ENCODE results near the gene TBX10.
"Not testable (repeated sequence)": the region's sequence is repeated elsewhere in the genome, so short reads cannot be mapped to it uniquely, and the experiment has no call there.

TBX10 gene

DNA sequence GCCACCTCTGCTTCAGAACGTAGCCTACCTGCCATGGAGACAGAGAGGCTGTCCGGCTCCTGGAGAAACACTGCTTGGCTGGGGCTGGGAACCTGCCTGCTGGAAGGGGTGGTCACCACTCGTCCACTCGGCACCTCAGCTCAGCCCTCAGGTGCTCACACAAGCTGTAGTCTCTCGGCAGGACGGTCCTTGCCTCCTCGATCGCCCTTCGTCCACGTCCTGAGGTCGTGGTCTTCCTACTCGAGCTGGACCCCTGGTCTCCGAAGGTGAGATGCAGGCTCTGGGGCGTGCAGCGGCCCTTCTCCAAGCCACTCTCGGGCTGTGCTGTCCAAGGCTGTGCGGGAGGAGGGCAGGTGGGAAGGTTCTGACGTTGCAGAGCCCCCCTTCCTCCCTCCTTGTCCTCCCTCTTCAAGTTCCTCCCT is at the start of gene TBX10:
Gene TBX10 (minus strand): TSS at position 326 of the 422 bp plus-strand sequence. CDS start 291 bp downstream, at position 35.
- DNase-seq (ENCODE audit: low read depth): no peak

- DNase-seq (ENCODE audit: low read depth): no peak
Measured at GRCh38 chr11:67689178-67689577, 49.6 kb upstream of the TBX10 start.

DNA sequence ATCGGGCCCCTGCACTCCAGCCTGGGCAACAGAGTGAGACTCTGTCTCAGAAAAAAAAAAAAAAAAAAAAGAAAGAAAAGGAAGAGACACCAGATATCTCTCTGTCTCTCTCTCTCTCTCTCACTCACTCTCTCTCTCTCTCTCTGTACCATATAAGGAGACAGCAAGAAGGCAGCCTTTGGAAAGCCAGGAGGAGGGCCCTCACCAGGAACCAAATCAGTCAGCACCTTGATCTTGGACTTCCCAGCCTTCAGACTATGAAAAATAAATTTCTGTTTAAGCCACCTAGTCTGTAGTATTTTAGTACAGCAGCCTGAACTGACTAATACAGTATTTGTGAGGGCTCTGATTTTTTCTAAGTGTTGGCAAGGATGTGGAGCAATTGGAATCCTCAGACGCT is 48.4 kb upstream of the TBX10 start:
- no peak for DNase-seq (ENCODE audit: low read depth)

DNA sequence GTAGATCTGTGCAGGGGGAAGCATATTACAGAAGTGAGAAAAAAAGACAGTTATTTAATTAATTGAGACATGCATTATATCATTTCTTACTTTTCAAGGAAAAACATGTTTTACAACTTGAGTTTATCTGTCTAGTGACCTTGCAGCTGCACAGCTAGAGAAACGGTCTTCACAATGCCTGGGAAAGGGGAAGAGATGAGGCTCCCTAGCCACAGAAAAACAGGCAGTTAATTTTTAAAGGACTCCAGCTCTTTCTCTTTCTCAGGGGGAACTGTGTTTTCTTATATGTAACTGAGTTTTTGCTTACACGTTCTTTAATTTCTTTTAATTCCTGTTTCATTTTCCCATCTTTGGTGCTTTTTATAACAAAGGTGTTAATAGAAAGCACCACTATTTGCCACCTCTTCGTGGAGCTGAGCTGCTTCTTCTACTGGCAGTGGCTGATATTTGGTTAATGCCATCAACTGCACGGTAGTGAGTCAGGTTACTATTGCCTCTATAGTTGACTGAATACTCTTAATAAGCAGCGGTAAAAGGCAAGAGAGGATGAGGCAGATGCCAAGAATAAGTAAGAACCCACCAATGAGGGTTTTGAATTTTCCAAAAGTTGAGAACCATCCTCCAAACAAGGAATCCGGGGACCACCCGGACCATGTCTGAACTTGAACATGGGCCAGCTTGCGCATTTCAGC is 46.2 kb upstream of the TBX10 start:
- DNase-seq (ENCODE audit: low read depth): not testable (repeated sequence)

GRCh38 chr11:67682126-67683034 is 42.8 kb upstream of the TBX10 start:
- DNase-seq (ENCODE audit: low read depth): not testable (repeated sequence)

- DNase-seq (ENCODE audit: low read depth): no peak
Measured at GRCh38 chr11:67680696-67681470, 41.3 kb upstream of the TBX10 start.

DNA sequence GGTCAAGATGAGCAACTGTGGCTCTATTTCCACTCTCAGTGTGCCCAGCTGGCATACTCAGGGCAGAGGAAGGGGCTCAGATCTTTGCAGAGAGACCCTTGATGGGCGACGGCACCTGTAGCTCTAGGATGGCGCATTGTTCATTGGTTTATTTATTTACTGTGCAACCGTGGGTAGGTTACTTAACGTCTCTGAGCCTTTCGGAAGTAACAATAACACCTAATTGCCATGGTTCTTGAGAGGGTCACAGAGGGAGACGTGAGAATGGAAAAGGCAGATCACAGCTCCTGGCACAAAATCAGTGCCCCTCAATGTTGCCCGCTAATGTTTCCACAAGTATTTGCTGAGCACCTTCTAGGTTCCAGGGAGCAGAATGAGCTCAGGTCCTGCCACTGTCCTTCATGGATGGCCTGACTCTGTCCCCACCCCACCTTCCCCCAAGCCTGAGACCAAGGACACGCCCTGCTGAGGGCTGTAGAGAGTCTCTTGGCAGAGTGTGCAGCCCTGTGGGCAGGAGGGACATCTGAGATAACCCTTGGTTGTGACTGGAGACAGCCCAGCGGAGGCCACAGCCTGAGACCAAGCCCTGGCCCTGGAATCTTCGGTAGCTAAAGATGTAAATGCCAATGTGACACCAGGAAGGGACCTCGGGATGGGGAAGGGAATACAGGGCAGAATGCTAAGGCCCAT is 35.6 kb upstream of the TBX10 start:
- no peak for DNase-seq (ENCODE audit: low read depth)

DNA sequence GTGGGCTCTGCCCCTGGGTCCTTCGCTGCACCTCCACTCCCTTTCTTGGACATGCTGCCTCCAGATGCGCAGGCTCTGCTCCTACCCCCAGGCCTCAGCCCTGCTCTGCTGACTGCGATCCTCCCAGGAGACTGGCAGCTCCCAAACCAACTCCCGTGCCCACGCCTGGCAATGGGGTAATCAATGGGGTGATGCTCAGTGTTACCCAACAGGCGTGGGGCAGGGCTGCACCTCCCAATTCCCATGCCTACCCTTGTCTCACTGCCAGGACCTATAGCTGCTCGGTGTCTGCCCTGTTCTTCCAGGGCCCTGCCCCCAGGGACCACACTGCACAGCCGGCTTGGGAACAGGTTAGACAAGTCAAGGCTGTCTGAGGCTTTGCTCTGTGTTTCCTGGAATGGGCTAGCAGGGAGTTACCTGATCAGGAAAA is 34.9 kb upstream of the TBX10 start, which contains the start of gene ALDH3B2:
Gene ALDH3B2 (minus strand): TSS at position 182 of the 430 bp plus-strand sequence. CDS start 7,688 bp downstream, outside the sequence.
- DNase-seq (ENCODE audit: low read depth): no peak

GRCh38 chr11:67673902-67674301 is 34.3 kb upstream of the TBX10 start:
- DNase-seq (ENCODE audit: low read depth): no peak

GRCh38 chr11:67673358-67673757 is 33.8 kb upstream of the TBX10 start:
- DNase-seq (ENCODE audit: low read depth): no peak

DNA sequence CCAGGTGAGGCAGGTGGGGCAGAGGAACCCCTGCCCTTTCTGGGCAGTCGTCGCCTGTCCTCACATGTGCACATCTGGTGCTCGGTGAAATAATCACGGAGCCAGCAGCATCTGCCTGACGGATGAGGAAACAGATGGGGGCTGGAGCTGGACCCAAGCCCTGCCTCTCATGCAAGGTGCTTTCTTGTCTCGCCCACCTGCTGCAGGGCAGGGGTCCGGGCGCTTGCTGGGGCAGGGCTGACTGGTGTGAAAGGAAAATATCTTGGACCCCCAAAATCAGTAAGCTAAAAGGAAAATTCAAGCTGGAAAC is 31.6 kb upstream of the TBX10 start:
- DNase-seq (ENCODE audit: low read depth): no peak

GRCh38 chr11:67670316-67671210 is 31.0 kb upstream of the TBX10 start:
- DNase-seq (ENCODE audit: low read depth): no peak

DNA sequence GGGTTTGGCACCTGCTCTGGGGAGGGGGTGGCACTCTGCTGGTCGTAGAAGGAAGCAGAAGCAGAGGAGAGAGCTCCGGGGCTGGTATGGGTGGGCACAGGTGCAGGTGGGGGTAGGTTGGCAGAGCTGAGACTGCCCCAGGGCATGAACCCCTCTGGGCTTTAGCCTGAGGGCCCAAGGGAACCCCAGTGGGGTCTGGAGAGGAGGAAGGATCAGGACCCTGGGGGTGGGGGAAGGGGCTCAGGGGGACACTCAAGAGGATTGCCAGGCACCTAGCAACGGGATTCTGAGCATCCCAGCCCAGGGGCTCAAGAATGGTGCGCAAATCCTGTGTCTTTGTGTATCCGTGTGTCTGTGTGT is 28.6 kb upstream of the TBX10 start:
- no peak for DNase-seq (ENCODE audit: low read depth)

DNA sequence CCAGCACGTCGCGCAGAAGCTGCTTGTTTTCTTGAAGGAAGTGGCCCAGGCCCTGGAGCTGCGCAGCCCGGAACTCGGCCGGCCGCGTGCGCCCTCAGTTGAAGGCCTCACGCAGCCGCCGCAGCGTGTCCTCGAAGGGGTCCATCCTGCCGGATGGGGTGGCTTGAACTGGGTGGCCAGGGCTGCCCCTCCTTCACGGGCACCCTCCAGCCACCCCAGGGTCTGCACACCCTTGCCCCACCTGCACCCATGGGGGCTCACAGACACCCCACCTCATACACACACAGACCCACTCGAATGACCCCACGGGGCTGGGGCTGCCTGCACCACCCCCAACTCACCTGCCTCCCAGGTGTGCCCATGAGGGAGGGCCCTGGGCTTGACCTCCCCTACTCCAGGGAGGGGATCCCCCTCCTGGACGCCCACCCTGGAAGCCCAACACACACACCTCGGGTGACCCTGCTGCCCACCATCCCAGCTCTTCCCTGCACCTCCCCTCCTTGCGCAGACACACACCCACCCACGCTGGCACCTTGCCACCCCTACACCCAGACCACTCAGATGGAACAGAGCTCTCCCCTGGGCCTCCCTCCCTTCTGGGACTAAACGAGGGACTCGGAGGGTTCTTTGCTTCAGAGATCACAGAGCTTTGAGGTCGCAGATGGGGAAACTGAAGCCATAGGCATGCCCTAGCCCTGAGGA is 28.1 kb upstream of the TBX10 start:
- DNase-seq (ENCODE audit: low read depth): no peak

GRCh38 chr11:67666676-67667489 is 27.3 kb upstream of the TBX10 start:
- DNase-seq (ENCODE audit: low read depth): no peak

DNA sequence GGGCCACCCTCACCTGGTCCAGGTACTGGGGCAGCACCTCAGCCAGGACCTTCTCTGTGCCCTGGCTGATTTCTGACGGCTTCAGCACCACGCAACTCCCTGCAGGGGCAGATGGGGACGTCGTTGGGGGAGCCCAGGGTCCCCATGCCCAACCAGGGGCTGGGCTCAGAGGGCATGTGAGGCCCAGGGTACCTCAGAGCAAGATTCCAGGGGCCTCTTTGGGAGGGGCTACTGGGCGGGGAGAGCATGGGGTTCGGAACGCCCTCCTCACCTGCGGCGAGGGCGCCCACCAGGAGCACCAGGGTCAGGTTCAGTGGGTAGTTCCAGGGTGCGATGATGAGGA is 26.7 kb upstream of the TBX10 start:
- DNase-seq (ENCODE audit: low read depth): no peak

GRCh38 chr11:67665541-67666302 is 26.2 kb upstream of the TBX10 start:
- DNase-seq (ENCODE audit: low read depth): no peak

DNA sequence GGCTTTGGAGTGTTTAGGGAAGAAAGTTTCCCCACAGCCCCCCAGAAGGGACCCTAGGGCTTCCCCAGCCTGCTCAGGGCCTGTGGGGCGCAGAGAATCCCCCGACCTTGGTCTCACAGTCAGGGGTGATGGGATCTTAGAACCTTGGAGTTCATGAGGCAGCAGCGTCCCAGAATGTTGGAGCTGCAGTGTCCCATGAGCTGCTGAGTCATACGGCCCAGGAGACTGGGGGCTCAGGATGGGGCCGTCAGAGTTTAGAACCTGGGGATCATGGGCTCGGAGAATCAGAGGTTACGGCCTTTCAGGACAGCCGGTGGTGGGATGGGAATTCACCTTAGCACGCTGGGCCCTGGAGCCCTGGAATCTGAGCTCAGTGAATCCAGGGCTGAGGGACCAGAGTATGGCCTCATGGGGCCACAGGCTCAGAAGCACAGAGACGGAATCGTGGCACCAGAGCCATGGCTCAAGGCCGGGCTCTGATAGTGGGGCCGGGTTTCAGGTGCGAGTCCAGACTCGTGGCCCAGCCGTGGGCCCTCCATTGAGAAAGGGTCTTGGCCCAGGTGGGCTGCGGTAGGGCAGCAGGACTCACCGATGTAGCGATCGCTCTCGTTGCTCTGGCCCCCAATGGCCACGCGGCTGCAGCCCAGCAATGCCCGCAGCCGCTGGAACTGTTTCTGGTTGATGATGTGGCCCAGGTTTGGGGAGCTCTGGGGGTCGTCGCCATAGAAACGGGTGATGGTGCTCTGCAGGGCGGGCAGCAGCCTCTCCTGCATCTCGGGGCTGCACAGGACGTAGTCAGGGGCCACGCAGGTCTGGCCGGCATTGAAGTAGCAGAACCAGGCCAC is 25.4 kb upstream of the TBX10 start:
- no peak for DNase-seq (ENCODE audit: low read depth)

Measured in T-helper 22 cell (primary cell).